NB4 (cell line): ENCODE results near the gene NCOA7.

Experiments used
- DNase-seq: peaks from one replicate; pipeline ENCODE4 v3.0.0; 2010; ENCODE audit warnings: low read depth
- H3K4me3 ChIP-seq: one replicate; pipeline ENCODE4 v1.5.1; 2011; ENCODE audit warnings: mild to moderate bottlenecking, low read depth, low read length, moderate library complexity
- CTCF ChIP-seq: IDR thresholded peaks from one replicate; pipeline ENCODE4 v1.5.1; 2012; ENCODE audit warnings: low read depth, low read length
- MAX ChIP-seq: IDR thresholded peaks from 2 replicates; pipeline ENCODE4 v1.6.1; 2011; ENCODE audit warnings: low read depth, low read length
- MYC ChIP-seq: IDR thresholded peaks from 2 replicates; pipeline ENCODE4 v1.6.1; 2011; ENCODE audit warnings: low read depth, low read length
- POLR2A ChIP-seq: IDR thresholded peaks from 2 replicates; pipeline ENCODE4 v1.6.1; 2011; ENCODE audit warnings: mild to moderate bottlenecking; ENCODE audit not compliant: insufficient read length; ENCODE audit errors: extremely low read depth

The NCOA7 gene

GRCh38 chr6:125884634-125885371 is 94.0 kb downstream of the NCOA7 start:
- DNase-seq = no peak
- no peak for TF ChIP-seq POLR2A
- no peak for TF ChIP-seq MAX
- no peak for TF ChIP-seq MYC
- H3K4me3 ChIP-seq = no peak overlapping the region

GRCh38 chr6:125886021-125886420 is 95.3 kb downstream of the NCOA7 start:
- H3K4me3 ChIP-seq = no peak overlapping the region
- no peak for TF ChIP-seq CTCF
- DNase-seq = peak; percentile 44

DNA sequence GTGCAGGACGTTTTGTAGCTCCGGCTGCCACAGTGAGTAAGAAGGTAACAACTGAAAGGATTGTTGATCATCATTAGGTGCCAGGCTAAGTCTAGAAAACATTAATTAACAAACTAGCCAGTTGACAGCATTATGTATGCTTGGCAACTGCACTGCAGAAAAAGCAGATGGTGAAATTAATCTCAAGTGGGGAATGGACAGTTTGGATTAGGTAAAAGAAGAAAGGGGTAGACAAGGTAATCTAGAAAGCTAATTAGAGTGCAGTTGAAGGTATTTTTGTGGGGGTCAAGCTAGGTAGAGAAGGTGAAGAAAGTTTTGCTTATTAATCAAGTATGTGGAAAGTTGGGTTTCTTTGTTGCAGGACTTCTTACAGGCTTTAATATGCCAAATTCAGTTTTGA is 96.2 kb downstream of the NCOA7 start:
- TF ChIP-seq MYC (no peak), MAX (no peak), CTCF (no peak), POLR2A (no peak)
- no peak for DNase-seq
- no peak overlapping the region for H3K4me3 ChIP-seq

DNA sequence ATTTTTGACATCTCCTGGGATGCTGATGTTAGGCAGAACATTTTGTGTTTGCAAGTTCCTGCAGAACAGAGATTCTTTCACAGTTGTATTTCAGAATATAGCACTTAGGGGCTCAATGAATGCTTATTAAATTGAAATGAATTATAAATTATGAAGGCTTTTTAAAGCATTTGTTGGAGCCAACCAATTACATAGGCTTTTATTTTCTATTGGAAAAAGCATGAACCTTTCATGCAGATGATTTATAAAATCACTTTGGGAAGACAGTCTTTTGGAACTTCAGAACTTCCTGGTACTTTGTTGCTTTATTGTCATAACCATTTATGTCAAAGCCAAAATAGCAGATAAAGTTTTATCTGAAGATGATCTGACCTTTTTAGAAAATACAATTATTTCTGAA is 96.6 kb downstream of the NCOA7 start:
- no peak for DNase-seq
- no peak overlapping the region for H3K4me3 ChIP-seq
- no peak for TF ChIP-seq POLR2A
- TF ChIP-seq MYC = no peak
- TF ChIP-seq CTCF = no peak
- TF ChIP-seq MAX = no peak

DNA sequence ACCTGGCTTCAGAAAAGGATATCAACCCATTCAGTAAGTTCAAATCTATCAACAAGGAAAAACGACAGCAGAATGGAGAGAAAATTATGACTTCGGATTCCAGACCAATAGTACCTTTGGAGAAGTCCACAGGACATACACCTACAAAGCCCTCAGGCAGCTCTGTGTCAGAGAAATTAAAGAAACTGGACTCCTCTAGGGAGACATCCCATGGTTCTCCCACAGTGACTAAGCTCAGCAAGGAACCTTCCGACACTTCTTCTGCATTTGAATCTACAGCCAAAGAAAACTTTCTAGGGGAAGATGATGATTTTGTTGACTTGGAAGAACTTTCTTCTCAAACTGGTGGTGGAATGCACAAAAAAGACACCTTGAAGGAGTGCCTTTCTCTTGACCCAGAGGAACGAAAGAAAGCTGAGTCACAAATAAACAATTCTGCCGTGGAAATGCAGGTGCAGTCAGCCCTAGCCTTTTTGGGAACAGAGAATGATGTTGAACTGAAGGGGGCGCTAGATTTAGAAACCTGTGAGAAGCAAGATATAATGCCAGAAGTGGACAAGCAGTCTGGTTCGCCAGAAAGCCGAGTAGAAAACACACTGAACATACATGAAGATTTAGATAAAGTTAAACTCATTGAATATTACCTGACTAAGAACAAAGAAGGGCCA is 98.4 kb downstream of the NCOA7 start:
- H3K4me3 ChIP-seq = no peak overlapping the region
- DNase-seq = peak; percentile 62
- TF ChIP-seq MYC (no peak), CTCF (peak; percentile 65), MAX (no peak), POLR2A (no peak)

DNA sequence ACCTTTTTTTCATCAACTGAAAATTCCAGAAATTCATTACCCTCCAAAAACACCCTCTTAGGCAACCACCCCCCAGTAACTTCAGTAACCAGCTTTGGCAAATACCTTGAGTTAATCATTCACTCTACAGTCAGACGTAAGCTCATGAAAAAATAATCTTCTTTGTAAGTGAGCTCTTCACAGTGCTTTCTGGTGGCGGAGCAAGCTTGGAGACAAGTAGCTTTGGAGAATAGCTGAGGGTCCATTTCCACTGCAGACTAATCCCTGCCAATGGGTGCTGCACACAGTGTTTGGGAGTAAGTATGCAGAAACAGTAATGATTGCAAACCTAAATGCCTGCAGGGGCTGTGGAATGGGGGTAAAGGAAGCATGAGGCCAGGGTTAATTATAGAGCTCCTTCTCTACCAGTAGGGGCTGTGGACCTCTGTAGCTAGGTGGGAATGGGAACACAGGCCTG is 109.0 kb downstream of the NCOA7 start:
- no peak for TF ChIP-seq MAX
- TF ChIP-seq CTCF = no peak
- TF ChIP-seq MYC = no peak
- TF ChIP-seq POLR2A = no peak
- DNase-seq = no peak
- no peak overlapping the region for H3K4me3 ChIP-seq
